ENCODE measurements around the gene RAB4B. TPM values are rescaled to one million over a fixed set of nuclear protein-coding genes. Genes with fewer than 3 reads are reported as not detected.
"Not testable (repeated sequence)": the region's sequence is repeated elsewhere in the genome, so short reads cannot be mapped to it uniquely, and the experiment has no call there.

Gene RAB4B
- total RNA-seq, 1 donor from 2014 or later = 9.0 TPM

DNA sequence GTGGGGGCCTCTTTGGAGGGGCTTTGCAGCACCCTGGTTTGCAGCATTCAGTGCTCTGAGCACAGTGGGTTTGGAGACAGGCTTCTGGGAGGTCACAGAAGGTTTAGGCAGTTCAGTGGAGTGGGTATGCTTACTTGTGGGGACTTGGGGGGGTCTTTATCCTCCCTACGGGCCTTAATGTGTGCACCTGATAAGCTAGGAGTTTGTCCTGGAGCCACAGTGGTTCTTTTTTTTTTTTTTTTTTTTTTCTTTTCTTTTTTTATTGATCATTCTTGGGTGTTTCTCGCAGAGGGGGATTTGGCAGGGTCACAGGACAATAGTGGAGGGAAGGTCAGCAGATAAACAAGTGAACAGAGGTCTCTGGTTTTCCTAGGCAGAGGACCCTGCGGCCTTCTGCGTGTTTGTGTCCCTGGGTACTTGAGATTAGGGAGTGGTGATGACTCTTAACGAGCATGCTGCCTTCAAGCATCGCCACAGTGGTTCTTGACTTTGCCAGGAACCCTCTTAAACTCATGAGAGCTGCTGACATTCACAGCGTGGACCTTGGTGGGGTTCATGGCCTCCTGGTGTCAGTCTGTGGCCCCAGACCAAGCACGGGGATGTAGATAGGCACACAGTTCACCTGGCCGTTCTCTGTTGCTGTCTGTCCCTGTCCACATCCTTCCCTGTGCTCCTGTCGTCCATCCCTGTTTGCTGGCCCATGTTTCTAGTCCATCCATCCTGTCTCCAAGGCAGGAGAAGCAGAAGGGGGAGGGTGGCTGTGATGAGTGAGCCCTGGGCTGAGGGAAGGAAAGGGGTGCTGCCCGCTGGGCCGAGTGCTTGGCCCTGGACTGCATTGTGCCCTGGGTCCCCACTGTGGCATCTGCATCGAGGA lies 23.6 kb downstream of the RAB4B start:
- ATAC-seq = no peak
- DNase-seq (ENCODE audit: low spot score) = no peak

DNA sequence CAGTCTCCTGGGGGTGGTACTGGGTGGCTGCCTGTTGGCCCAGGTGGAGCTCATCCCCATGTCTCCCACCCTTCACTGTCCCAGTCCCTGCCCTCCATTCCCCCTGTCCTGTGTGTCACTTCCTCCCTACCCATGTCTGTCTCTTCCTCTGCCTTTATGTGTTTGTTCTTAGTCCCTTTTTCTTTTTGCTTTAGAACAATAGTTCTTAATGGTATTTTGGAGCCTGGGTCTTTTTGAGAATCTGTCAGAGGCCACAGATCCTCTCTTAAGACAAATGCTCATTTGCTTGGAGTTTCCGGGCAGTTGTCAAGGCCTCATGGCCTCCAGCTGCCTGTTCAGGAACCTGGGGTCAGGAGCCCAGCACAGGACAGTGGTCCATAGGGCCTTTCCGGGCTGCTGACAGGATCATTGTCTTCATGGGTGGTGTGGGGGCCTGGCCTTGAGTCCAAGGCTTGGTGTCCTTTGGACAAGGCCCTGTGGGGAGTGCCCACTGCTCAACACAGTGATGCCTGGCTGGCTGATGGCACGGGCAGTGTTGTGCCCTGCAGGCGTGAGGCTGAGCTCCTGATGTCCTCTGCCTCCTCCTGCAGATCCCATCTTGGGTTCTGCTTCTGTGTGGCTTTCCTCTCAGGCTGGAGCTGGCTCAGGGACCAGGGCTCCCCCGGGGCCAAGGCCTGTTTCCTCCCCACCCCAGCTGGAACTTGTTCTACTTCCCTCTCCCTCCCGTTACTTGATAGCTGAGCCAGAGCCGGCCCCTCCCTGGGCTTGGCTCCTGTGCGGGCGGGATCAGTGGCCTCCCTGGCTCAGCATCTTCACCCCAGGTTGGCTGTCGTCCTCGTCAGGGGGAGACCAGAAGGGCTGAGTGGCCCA lies 24.5 kb downstream of the RAB4B start:
- ATAC-seq (no peak), DNase-seq (ENCODE audit: low spot score) (no peak)

DNA sequence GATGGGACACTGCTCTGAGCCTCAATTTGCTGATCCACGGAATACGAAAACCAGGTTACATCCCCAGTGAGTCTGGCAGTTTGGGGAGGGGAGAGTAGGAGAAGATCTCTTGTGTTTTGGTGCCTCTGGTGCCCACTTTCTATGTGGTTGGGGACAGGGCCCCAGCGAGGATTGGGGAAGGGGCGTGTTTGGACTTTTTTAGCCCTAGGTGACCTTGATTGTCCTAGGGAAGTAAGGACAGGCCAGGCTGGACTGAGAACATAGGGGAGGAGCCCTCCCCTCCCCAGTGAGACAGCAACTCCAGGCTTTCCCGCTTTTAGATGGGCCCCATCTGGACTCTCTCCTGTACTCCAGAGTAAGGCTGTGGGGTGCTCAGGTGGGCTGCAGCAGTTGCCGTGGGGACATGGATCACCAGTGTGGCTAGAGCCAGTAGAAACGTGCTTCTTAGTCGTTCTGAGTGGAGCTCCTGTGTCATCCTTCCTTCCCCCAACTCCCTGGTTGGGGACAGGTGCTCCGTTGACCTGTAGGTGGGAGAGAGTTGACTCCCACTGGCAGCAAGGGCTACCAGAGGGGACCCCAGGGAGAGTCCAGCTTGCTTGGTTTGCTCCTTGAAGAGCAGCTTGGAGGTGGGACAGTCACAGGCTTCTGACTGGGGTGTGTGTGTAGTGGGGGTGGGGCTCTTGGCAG lies 25.3 kb downstream of the RAB4B start:
- DNase-seq (ENCODE audit: low spot score) (no peak), ATAC-seq (no peak)

DNA sequence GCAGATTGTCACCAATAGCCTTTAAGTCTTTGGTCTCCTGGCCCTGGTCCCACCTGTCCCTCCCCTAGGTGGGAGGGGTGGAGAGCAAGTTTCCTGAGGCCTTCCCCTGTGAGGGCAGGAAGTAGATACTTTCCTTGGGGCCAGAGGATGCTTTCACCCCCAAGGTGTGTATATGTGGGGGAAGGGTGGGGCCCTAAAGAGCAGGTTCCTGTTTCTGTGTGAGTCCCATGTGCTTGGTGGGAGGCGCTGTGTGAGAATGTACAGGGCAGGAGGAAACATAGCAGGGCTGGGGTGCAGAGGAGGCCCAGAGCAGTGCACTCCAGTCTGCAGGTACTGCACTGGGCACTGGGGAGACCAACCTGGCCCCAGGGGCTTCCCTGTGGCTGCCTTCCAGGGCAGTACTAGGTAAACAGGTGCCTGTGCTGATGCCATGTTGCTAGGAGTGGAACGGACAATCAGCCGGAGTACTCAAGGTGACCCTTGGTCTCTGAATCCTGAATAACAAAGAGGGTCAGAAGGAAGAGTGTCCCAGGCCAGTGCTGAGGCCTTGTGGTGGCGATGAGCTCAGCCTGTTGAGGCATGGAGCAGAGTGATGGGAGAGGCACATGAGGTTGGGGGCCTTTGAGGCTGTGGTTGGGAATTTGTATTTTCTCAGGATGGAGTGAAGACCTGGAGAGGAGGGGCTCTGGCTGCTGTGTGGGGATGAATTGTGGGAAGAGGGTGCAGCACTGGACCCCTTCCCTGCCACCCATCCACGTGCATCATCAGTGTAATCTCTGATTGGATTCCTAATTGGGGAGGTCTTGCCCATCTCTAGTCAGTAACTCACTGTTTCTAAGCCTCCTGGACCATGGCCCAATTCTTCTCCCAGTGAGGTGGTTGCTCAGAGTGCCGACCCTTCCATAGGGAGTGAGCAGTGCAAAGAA lies 26.1 kb downstream of the RAB4B start:
- DNase-seq (ENCODE audit: low spot score) = no peak
- peak; percentile 20 for ATAC-seq

DNA sequence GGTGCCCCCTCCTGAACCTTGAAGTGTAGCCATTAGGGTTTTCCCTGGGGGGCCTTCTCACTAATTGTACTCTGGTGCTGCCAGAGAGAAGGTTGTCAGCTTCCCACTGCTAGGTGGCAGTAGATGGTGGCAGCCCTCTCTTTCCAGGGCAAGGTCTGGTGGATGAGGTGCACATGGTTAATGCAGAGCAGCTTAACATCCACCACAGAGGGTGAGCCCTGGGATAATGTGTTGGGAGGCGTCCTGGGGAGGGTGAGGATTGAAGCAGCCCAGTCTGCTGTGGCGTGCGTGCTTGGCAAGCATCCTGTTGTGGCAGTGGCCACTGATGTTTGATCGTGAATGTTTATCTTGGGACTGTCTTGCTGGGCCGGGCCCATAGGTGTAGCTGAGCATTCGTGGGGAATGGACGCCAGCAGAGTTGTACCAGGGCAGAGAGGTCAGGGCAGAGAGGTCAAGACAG lies 26.8 kb downstream of the RAB4B start:
- ATAC-seq (peak; percentile 71), DNase-seq (ENCODE audit: low spot score) (peak; percentile 90)

DNA sequence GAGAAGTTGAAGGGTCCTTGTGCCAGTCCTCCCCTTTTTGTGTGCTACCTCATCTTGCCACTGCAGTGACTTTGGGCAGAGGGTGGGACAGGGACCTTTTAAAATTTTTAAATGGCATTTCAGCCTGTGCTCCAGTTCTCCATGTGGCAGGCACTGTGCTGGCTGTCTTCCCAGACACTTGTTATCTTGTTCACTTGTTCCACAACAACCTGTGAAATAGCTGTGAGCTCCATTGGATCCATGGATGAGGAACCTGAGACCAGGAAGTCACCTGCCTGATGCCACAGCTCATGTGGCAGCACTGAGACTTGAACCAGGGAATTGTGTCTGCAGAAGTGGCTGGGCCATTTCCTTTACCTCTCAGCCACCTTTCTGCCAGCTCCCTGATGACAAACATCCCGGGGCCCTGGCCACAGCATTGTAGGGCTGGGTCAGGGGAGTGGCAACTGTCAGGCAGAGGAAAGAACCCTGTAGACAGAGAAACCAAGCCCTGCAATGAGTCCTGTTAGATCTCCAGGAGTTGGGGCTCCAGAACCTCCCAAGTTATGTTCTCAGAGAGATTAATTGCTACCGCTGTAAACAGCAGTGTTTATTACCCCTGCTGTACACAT lies 27.3 kb downstream of the RAB4B start:
- peak; percentile 34 for ATAC-seq
- DNase-seq (ENCODE audit: low spot score) = no peak

DNA sequence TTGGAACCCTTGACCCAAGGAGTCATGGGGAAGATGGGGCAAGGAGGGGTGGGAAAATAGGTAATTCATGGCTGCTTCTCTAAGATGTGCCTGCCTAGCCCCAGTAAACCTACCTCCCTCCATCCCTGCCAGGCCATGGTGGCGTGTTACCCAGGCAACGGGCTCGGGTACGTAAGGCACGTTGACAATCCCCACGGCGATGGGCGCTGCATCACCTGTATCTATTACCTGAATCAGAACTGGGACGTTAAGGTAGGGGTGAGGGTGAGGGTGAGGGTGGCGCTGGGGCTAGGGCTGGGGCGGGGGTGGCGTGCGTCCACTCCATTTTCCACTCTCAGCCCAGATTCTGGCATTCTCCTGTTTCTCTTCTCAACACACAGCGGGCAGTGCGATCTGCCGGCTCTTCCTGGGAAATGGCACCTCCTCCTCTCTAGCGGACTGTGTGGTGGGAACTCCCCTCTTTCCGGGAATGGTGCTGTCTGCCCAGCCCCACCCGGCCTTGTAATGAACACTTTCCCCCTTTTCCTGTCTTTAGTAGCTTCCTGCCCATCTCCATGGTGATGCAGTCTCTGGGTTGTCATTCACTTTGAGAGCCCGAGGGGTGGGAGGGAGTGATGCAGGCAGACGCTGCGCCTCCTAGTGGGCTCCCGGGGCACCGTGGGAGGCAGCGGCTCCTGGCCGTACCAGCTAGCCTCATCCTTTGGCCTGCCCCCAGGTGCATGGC lies 28.5 kb downstream of the RAB4B start:
- DNase-seq (ENCODE audit: low spot score) = no peak
- ATAC-seq = peak; percentile 2

DNA sequence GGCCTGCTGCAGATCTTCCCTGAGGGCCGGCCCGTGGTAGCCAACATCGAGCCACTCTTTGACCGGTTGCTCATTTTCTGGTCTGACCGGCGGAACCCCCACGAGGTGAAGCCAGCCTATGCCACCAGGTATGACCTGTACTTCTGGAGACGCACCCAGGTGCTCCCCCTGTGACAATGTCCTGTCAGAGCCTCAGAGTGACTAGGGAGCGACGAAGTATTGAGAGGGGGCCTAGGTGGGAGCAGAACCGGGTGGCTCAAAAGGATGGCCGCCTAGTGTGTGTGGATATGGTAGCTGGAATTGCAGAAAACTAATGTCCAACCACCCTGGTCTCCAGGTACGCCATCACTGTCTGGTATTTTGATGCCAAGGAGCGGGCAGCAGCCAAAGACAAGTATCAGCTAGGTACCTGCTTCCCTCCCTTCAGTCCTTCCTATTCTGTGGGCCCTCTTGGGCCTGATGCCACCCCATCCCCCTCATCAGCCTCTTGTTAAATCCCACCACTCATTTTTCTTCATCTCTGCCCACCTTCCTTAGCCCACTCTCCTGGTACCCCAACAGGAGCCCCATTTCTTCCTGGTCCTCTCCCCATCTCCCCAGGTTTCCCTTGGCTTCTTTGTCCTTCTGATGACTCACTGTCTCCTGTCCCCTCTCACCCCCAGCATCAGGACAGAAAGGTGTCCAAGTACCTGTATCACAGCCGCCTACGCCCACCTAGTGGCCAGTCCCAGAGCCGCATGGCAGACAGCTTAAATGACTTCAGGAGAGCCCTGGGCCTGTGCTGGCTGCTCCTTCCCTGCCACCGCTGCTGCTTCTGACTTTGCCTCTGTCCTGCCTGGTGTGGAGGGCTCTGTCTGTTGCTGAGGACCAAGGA lies 29.3 kb downstream of the RAB4B start:
- DNase-seq (ENCODE audit: low spot score) (no peak), ATAC-seq (no peak)

DNA sequence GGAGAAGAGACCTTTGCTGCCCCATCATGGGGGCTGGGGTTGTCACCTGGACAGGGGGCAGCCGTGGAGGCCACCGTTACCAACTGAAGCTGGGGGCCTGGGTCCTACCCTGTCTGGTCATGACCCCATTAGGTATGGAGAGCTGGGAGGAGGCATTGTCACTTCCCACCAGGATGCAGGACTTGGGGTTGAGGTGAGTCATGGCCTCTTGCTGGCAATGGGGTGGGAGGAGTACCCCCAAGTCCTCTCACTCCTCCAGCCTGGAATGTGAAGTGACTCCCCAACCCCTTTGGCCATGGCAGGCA lies 29.9 kb downstream of the RAB4B start:
- no peak for DNase-seq (ENCODE audit: low spot score)
- no peak for ATAC-seq

DNA sequence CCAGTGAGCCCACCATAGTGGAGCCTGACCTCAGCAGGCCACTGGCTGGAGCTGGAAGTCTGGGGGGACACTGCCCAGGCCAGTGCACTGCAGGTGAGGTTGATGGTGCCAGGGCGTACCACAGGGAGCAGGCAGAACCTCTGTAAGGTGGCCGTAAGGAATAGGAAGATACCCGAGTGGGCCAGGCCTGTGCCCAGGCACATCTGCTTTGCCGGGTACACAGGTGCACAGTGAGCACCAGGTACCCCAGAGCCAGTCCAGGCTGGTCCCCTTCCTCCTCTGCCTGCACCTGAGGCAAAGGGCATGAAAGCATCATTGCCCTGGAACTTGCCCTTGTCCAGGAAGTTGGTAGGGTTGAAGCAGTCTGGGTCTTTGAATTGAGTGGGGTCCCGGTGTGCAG lies 30.4 kb downstream of the RAB4B start:
- no peak for DNase-seq (ENCODE audit: low spot score)
- no peak for ATAC-seq

DNA sequence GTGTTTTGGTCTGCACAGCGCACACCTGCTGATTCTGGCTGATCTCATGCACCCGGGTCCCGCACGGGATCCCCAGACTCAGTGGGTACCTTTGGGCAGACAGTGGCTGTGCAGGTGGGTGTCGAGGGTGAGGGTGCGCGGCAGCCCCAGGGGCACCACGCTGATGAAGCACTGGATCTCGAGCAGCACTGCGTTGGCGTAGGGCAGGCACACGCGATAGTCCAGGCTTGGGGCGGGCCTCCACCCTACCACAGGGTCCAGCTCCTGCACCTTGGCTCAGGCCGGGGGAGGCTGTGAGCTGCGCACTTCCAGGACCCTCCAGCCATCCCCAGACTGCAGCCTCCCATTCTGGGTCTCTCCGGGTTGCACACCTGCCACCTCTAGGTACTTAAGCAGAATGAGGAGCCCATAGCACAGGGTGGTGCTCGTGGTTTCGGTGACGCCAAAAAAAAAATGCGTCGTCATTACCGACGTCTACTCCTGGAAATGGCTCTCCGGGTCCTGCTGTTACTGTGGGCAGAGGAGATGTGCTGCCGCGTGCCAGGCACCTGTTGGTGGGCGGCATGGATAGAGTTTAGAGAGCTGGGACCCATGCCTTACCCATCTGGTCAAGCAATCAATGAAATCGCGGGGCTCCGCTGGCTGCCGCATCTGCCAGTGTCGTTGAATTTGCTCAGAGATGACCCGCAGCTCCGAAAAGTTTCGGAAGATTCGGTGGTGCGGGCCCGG lies 31.5 kb downstream of the RAB4B start:
- DNase-seq (ENCODE audit: low spot score) (no peak), ATAC-seq (no peak)

DNA sequence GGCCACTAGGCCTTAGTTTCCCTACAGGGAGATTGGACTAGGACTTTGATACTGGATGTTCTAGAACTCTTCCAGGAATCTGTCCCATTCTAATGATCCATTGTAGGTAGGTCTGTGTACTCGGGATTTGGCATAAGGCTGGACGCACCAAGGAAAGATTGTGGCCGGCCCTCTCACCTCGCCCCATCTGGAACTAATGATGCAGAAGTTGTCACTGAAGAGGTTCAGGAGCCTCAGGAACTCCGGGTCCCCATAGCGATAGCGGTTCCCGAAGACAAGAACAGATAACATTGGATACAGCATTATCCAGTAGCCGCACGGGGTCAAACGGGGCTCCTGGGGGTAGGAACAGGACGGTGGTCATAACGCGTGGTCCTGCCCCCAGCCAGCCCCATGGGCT lies 32.1 kb downstream of the RAB4B start:
- ATAC-seq (no peak), DNase-seq (ENCODE audit: low spot score) (no peak)

DNA sequence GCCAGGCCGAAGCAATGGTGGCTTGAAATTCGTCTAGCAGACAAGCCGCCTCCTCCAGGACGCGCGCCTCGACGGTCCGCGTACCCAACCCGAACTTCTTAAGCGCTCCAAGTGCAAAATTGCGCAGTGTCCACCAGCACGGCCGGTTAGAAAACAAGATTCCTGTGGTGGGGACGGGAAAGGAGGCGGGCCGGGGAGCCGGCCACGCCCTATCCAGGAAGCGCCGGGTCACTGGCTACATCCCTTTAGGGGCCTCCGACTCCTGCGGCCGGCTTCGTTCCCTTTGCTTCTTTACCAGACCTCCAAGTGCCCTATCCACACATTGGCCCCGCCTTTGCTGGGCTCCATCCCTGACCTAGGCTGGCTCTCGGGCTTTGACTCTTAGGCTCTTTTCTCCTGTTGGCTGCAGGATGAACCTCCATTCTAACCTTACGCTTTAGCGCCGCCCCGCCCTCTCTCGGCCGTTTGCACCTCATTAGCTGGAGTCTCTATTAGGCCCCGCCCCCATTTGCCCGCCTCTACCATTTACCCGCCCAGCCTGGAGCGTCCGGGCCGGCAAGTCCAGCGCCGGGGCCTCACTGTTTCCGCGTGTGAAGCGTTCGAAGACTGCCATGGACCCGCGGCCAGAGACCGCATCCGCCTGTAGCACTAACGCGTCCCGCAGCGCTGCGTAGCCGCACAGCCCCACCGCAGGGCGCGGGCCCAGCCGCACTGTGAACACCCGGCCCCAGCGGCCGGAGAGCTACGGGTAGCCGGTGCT lies 32.8 kb downstream of the RAB4B start:
- peak; percentile 83 for ATAC-seq
- not testable (repeated sequence) for DNase-seq (ENCODE audit: low spot score)

DNA sequence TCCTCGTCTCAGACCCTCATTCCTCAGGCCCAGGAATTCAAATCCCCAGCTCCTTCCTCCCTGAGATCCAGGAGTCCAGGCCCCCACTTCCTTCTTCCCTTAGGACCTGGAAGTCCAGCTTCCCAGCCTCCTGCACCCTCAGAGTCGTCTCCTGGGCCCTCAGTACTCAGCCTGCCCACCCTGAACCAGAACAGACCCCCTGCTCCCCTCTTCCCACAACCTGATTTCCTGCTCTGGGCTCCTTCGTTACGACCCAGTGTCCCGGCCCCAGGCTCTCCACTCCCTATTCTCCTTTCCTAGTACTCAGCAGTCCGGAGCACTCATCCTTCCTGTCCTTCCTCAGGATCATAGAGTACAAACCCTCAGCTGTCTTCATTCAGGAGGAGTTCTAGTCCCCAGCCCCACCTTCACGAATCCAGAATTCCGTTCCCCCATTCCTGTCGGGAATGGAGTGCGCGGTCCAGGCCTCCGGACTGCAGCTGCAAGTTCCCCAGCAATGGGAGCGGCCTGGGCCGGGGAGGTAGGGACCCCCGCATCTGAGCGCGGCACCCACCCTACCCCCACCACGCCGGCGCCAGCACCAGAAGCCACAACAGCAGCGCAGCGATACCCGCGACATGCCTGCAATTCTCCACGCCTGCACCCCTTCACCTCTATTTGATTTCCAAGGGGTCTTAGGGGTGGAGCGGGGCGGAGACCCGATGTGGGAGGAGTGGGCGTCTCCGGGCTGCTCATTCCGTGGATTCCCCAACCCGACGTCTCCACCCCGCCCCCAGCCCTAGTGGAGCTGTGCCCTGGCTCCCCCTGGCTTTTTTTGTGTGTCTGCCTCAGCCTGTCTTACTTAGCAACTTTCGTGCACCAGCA lies 33.7 kb downstream of the RAB4B start:
- ATAC-seq (no peak), DNase-seq (ENCODE audit: low spot score) (no peak)

DNA sequence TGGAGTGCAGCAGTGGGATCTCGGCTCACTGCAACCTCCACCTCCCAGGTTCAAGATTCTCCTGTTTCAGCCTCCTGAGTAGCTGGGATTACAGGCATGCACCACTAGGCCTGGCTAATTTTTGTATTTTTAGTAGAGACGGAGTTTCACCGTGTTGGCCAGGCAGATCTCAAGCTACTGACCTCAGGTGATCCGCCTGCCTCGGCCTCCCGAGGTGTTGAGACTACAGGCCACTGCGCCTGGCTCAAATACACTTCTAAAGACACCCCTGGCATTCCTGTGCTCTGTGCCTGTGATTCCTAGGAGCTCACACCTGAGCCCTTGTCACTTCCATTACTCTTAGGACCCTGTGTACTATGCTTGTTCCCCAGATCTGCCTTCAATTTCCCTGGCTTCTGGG lies 34.5 kb downstream of the RAB4B start:
- ATAC-seq; DNase-seq (ENCODE audit: low spot score): not testable (repeated sequence)

DNA sequence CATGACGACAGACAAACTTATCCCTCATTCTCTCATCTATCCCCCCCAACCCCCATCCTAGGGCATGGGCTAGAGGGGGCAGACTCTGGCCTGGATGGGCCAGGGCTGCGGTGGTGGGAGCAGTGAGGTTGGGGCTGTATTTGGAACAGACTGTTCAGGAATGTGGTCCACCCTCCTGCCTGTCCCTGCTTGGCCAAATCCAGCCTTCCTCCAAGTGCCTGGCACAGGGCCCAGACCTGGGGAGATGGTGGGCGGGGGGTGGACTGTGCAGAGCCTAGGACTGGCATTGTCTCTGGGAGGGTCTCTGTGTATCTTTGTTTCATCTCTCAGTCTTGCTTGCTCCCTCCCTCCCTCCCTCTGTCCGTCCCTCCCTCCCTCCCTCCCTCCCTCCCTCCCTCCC lies 35.1 kb downstream of the RAB4B start:
- DNase-seq (ENCODE audit: low spot score) = no peak
- ATAC-seq = no peak
